ENCODE results near the gene TEX29.

DNA sequence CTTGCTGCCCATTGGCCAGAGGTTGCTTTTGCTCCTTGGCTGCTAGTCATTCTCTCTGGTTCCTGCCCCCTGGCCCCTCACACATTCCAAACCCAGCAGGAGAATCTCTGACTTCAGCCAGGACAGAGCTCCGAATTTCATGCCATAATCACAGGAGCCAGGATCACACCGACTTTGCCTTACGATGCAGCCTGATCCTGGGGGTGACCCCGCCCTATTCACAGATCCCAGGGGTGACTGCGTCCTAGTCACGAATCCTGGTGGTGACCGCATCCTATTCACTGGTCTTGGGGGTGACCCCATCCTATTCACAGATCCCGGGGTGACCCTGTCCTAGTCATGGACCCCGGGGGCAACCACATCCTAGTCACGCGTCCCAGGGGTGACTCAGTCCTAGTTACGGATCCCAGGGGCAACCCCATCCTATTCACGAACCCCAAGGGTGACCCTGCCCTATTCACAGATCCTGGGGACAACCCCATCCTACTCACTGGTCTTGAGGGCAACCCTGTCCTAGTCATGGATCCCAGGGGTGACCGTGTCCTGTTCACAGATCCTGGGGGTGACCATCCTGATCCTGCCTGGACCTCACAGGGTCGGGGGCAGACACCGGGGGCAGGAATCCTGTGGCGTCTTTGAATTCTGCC, 7.4 kb upstream of the TEX29 start:
- TF ChIP-seq, protein P1, sequence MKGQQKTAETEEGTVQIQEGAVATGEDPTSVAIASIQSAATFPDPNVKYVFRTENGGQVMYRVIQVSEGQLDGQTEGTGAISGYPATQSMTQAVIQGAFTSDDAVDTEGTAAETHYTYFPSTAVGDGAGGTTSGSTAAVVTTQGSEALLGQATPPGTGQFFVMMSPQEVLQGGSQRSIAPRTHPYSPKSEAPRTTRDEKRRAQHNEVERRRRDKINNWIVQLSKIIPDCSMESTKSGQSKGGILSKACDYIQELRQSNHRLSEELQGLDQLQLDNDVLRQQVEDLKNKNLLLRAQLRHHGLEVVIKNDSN (CRISPR knock-in tag; IDR thresholded peaks at IDR 0.05): no peak
- TF ChIP-seq, protein P2, sequence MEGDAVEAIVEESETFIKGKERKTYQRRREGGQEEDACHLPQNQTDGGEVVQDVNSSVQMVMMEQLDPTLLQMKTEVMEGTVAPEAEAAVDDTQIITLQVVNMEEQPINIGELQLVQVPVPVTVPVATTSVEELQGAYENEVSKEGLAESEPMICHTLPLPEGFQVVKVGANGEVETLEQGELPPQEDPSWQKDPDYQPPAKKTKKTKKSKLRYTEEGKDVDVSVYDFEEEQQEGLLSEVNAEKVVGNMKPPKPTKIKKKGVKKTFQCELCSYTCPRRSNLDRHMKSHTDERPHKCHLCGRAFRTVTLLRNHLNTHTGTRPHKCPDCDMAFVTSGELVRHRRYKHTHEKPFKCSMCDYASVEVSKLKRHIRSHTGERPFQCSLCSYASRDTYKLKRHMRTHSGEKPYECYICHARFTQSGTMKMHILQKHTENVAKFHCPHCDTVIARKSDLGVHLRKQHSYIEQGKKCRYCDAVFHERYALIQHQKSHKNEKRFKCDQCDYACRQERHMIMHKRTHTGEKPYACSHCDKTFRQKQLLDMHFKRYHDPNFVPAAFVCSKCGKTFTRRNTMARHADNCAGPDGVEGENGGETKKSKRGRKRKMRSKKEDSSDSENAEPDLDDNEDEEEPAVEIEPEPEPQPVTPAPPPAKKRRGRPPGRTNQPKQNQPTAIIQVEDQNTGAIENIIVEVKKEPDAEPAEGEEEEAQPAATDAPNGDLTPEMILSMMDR (IDR thresholded peaks at IDR 0.05): no peak
- no peak for TF ChIP-seq ELF4 (CRISPR knock-in tag; IDR thresholded peaks at IDR 0.05; ENCODE audit: low read depth)
